ENCODE data around the gene MYLK2.

Gene MYLK2

DNA sequence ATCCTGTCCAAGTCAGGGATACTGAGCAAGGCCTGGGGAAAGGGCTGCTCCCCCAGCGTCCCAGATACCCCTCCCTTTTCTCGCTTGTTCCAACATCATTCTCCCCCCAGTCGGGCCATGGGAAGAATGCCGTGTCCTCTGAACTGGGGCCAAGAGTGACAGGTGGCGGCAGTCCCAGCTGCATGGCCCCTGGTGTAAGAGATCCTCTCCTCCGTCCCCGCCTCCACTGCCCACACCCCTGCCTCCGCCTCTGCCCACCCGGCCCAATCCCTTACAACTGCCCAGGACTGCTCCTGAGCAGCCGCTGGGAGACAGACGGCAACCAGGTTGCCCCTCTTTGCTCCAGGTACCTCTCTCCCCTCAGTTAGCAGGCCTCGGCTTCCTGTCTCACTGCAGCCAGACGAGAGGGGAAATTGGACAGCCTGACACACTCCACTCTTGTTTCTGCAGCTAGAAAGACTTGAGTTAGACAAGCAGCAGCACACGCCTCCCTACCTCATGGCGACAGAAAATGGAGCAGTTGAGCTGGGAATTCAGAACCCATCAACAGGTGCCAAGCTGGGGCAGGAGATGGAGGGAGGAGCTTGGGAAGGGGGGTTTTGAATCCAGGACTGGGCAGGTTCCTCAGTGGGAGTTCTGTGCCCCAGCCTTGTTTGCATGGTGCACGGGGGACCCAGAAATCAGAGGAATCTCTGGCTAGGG, at the start of gene MYLK2:
TSS of gene MYLK2 (plus strand) at position 274 of the 702 bp plus-strand sequence. CDS start at position 499, 225 bp downstream.
- Histone ChIP-seq H3K9me3 (ENCODE audit: low read length) (no peaks in the 10 kb centered on the region), H3K4me1 (ENCODE audit: insufficient read depth, low read length) (peaks cover 13% of the 10 kb centered on the region), H3K4me3 (ENCODE audit: low read depth in 1 of 2, low read length in 2 of 2) (no peak within 1 kb of the TSS), H3K27me3 (ENCODE audit: control insufficient read depth in 1 of 2, insufficient read depth in 2 of 2, low read length in 2 of 2) (peaks cover 0 to 7% of the 10 kb centered on the region in 2 donors), H3K9ac (ENCODE audit: low read length) (no peak within 1 kb of the TSS), H3K36me3 (ENCODE audit: insufficient read depth, low read length) (no peaks in the 10 kb centered on the region), H3K27ac (ENCODE audit: low read depth, low read length) (no peak within 1 kb of the TSS)

DNA sequence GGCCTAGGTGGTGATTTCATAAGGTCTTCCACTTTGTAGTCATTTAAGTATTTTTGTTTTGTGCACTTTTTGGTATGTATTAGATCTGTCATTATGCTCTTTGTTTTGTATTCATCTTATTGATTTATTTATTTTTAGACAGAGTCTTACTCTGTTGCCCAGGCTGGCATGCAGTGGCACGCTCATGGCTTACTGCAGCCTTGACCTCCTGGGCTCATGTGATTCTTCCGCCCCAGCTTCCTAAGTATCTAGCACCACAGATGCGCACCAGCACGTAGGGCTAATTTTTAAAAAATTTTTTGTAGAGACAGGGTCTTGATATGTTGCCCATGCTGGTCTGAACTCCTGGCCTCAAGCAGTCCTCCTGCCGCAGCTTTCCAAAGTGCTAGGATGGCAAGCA, 49.5 kb upstream of the MYLK2 start:
- Histone ChIP-seq H3K4me1 (ENCODE audit: insufficient read depth, low read length) (no peaks in the 10 kb centered on the region), H3K36me3 (ENCODE audit: insufficient read depth, low read length) (no peaks in the 10 kb centered on the region), H3K9ac (ENCODE audit: low read length) (no peak overlapping the region), H3K27ac (ENCODE audit: low read depth, low read length) (no peak overlapping the region), H3K4me3 (ENCODE audit: low read depth in 1 of 2, low read length in 2 of 2) (no peak overlapping the region), H3K9me3 (ENCODE audit: low read length) (no peaks in the 10 kb centered on the region), H3K27me3 (ENCODE audit: control insufficient read depth in 1 of 2, insufficient read depth in 2 of 2, low read length in 2 of 2) (no peaks in the 10 kb centered on the region)

DNA sequence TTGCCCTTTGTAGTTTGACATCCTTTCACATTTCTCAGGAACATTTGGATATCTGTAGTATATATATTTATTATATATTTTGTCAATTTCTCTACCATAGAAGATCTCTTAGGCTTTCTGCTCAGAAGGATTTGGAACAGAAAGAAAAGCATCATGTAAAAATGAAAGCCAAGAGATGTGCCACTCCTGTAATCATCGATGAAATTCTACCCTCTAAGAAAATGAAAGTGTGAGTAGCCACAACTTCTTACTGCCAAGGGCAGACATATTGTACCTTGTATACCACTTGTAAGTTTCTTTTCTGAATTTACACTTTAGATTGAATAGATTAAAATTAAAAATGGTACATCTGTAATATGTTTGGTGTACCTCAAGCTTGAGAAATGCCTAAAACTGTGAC, 48.9 kb upstream of the MYLK2 start:
- Histone ChIP-seq H3K4me1 (ENCODE audit: insufficient read depth, low read length) (no peaks in the 10 kb centered on the region), H3K9me3 (ENCODE audit: low read length) (no peaks in the 10 kb centered on the region), H3K27me3 (ENCODE audit: control insufficient read depth in 1 of 2, insufficient read depth in 2 of 2, low read length in 2 of 2) (no peaks in the 10 kb centered on the region), H3K36me3 (ENCODE audit: insufficient read depth, low read length) (no peaks in the 10 kb centered on the region), H3K27ac (ENCODE audit: low read depth, low read length) (no peak overlapping the region), H3K9ac (ENCODE audit: low read length) (no peak overlapping the region), H3K4me3 (ENCODE audit: low read depth in 1 of 2, low read length in 2 of 2) (no peak overlapping the region)

DNA sequence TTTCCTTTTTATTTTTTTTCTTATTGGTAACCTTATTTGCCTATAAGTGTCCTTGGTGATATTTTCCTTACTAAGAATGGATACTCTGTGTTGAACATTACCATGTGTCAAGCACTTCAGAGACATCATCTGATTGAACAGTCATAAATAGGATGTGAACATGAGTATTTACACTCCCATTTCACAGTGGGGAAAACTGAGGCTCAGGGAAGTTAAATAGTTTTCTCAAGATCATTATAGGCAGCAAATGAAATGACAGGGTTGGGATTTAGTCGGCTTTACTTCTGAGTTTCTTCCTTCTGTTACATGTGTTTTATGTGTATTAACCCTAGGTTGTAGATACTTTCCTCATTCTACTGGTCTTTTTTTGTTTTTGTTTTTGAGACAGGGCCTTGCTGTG, 44.7 kb upstream of the MYLK2 start:
- no peaks in the 10 kb centered on the region for H3K4me1 ChIP-seq (ENCODE audit: insufficient read depth, low read length)
- H3K27me3 ChIP-seq (ENCODE audit: control insufficient read depth in 1 of 2, insufficient read depth in 2 of 2, low read length in 2 of 2), result no peaks in the 10 kb centered on the region
- H3K36me3 ChIP-seq (ENCODE audit: insufficient read depth, low read length), result no peaks in the 10 kb centered on the region
- no peak overlapping the region for H3K9ac ChIP-seq (ENCODE audit: low read length)
- no peaks in the 10 kb centered on the region for H3K9me3 ChIP-seq (ENCODE audit: low read length)
- H3K27ac ChIP-seq (ENCODE audit: low read depth, low read length), result no peak overlapping the region
- no peak overlapping the region for H3K4me3 ChIP-seq (ENCODE audit: low read depth in 1 of 2, low read length in 2 of 2)

DNA sequence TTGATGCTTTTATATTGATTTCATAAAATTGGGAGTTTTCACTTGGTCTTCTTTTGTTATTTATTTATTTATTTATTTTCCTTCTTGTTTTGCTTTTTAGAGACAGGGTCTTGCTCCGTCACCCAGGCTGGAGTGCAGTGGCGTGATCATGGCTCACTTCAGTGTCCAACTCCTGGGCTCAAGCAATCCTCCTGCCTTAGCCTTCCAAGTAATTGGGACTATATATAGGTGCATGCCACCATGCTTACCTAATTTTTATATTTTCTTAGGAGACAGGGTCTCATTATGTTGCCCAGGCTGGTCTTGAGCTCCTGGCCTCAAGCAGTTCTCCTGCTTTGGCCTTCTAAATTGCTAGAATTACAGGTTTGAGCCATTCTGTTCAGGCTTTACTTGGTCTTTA, 38.3 kb upstream of the MYLK2 start:
- no peaks in the 10 kb centered on the region for H3K4me1 ChIP-seq (ENCODE audit: insufficient read depth, low read length)
- H3K36me3 ChIP-seq (ENCODE audit: insufficient read depth, low read length), result no peaks in the 10 kb centered on the region
- no peaks in the 10 kb centered on the region for H3K9me3 ChIP-seq (ENCODE audit: low read length)
- no peak overlapping the region for H3K9ac ChIP-seq (ENCODE audit: low read length)
- no peak overlapping the region for H3K4me3 ChIP-seq (ENCODE audit: low read depth in 1 of 2, low read length in 2 of 2)
- H3K27ac ChIP-seq (ENCODE audit: low read depth, low read length), result no peak overlapping the region
- H3K27me3 ChIP-seq (ENCODE audit: control insufficient read depth in 1 of 2, insufficient read depth in 2 of 2, low read length in 2 of 2), result no peaks in the 10 kb centered on the region

DNA sequence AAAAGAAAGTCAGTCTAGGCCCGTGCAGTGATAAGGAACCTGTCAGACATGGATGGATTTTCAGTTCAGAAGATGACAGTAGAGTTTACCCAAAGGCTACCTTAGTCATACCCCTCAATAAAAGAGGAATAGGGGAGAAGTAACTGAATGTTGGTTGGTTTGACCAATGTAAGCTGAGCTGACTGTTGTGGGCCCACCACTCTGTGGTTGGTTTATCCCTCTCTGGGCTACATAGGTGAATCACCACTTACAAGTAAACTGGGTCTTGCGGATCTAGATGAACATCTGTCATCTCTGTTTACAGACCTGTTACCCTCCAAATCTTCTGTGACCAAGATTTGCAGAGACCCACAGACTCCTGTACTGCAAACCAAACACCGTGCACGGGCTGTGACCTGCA, 37.2 kb upstream of the MYLK2 start:
- Histone ChIP-seq H3K27ac (ENCODE audit: low read depth, low read length) (no peak overlapping the region), H3K27me3 (ENCODE audit: control insufficient read depth in 1 of 2, insufficient read depth in 2 of 2, low read length in 2 of 2) (no peaks in the 10 kb centered on the region), H3K36me3 (ENCODE audit: insufficient read depth, low read length) (no peaks in the 10 kb centered on the region), H3K9me3 (ENCODE audit: low read length) (no peaks in the 10 kb centered on the region), H3K4me1 (ENCODE audit: insufficient read depth, low read length) (no peaks in the 10 kb centered on the region), H3K9ac (ENCODE audit: low read length) (no peak overlapping the region), H3K4me3 (ENCODE audit: low read depth in 1 of 2, low read length in 2 of 2) (no peak overlapping the region)

DNA sequence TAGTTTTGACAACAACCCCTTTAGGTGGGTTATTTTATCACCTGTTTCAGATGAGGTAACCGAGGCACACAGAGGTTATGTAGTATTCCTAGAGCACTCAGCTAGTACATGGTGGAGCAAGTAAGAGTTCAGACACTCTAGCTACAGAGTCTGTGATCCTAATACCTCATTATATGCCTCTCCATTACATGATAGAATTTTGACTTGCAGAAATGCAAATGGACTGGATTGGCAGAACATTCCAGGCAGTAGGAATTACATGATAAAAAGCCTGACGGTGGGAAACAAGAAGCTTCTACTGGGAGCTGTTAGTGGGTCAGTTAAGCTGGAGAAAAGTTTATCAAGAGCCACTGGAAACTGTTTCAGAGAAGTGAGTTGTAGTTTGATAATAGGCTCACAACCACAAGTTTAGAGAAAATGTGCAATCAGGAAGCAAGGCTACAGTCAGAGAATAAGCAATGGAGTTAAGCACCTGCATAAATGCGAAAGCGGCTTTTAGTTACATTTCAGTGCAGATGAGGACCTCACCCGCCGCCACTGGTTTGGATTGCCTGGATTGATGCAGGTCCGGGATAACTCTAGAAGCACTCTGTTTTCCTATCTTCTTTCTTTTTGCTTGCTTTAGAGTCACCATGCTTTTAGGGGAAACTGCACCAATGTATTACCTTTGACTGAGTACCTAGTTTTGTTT, 34.7 kb upstream of the MYLK2 start:
- Histone ChIP-seq H3K27me3 (ENCODE audit: control insufficient read depth in 1 of 2, insufficient read depth in 2 of 2, low read length in 2 of 2) (no peaks in the 10 kb centered on the region), H3K9ac (ENCODE audit: low read length) (no peak overlapping the region), H3K27ac (ENCODE audit: low read depth, low read length) (no peak overlapping the region), H3K9me3 (ENCODE audit: low read length) (no peaks in the 10 kb centered on the region), H3K4me3 (ENCODE audit: low read depth in 1 of 2, low read length in 2 of 2) (no peak overlapping the region), H3K36me3 (ENCODE audit: insufficient read depth, low read length) (no peaks in the 10 kb centered on the region), H3K4me1 (ENCODE audit: insufficient read depth, low read length) (no peaks in the 10 kb centered on the region)

DNA sequence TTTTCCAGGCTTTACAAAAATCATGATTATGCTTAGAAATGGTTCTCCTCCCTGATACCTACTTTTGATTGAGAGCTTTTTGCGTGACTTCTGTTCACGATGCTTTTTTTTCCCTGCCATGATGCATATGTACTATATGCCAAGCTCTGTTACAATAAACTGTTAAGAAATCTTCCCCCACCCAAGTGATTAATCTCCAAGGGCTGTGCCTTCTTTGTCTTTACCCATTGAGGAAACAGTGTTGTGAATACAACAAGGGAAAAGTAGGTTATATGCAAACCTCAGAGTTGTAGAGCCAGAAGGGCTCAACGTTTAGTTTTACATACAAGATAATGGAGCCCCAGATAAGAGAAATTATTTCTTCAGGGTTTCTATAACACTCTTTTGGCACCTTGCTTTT, 34.1 kb upstream of the MYLK2 start:
- Histone ChIP-seq H3K9me3 (ENCODE audit: low read length) (no peaks in the 10 kb centered on the region), H3K4me3 (ENCODE audit: low read depth in 1 of 2, low read length in 2 of 2) (no peak overlapping the region), H3K4me1 (ENCODE audit: insufficient read depth, low read length) (no peaks in the 10 kb centered on the region), H3K27me3 (ENCODE audit: control insufficient read depth in 1 of 2, insufficient read depth in 2 of 2, low read length in 2 of 2) (no peaks in the 10 kb centered on the region), H3K36me3 (ENCODE audit: insufficient read depth, low read length) (no peaks in the 10 kb centered on the region), H3K27ac (ENCODE audit: low read depth, low read length) (no peak overlapping the region), H3K9ac (ENCODE audit: low read length) (no peak overlapping the region)

DNA sequence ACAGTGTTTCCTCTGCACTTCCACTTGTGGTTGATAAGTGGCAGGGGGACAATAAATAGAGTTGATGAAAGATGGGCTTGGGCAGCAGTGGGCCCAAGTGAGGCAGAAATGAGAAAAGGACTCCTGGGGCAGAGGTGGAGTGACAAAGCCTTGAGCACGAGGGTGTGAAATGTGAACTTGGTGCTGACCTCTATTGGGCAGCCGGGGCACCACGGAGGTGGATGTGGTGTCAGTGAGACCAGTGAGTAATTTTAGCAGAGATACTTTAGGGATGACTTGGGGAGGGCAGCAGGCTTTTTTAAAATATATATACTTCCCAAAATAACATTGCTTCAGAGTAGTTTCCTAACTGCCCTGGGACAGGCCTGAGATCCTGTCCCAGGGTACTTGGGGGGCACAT, 30.6 kb upstream of the MYLK2 start:
- Histone ChIP-seq H3K36me3 (ENCODE audit: insufficient read depth, low read length) (no peaks in the 10 kb centered on the region), H3K4me1 (ENCODE audit: insufficient read depth, low read length) (no peaks in the 10 kb centered on the region), H3K9ac (ENCODE audit: low read length) (no peak overlapping the region), H3K27ac (ENCODE audit: low read depth, low read length) (no peak overlapping the region), H3K27me3 (ENCODE audit: control insufficient read depth in 1 of 2, insufficient read depth in 2 of 2, low read length in 2 of 2) (no peaks in the 10 kb centered on the region), H3K4me3 (ENCODE audit: low read depth in 1 of 2, low read length in 2 of 2) (no peak overlapping the region), H3K9me3 (ENCODE audit: low read length) (no peaks in the 10 kb centered on the region)

DNA sequence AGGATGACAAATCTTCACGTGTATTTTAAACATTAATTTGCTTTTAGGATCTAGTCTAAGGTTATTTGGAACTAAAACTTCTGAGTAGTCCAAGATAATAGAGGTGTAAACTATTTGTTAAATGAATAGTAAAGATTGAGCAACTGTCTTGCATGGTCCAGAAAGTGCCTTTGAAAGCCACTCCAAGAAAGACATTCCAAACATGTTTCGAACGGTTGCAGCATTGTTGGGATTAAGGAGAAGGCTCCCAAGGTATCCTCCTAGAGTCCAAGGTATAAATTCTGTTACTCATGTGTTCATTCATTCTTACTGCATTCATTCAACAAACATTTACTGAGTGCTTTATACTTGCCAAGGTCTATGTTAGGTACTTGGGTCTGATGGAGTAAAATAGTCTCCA, 28.8 kb upstream of the MYLK2 start:
- Histone ChIP-seq H3K9ac (ENCODE audit: low read length) (no peak overlapping the region), H3K4me3 (ENCODE audit: low read depth in 1 of 2, low read length in 2 of 2) (no peak overlapping the region), H3K9me3 (ENCODE audit: low read length) (no peaks in the 10 kb centered on the region), H3K4me1 (ENCODE audit: insufficient read depth, low read length) (no peaks in the 10 kb centered on the region), H3K27me3 (ENCODE audit: control insufficient read depth in 1 of 2, insufficient read depth in 2 of 2, low read length in 2 of 2) (no peaks in the 10 kb centered on the region), H3K36me3 (ENCODE audit: insufficient read depth, low read length) (no peaks in the 10 kb centered on the region), H3K27ac (ENCODE audit: low read depth, low read length) (no peak overlapping the region)

DNA sequence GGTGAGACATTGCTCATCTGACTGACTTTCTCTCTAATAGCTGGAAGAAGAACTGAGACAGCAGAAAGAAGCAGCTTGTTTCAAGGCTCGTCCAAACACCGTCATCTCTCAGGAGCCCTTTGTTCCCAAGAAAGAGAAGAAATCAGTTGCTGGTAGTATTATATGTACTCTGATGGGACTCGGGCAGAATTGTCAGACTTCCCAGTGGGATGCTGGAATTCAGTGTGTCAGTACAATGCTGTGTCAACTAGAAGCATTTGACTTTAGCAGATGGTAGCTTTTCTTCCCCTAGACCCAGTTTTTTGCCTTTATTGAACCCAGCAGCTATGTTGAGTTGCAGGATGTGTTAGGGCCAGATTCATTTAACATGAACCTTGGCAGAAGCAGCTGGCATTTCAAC, 21.8 kb upstream of the MYLK2 start:
- Histone ChIP-seq H3K4me3 (ENCODE audit: low read depth in 1 of 2, low read length in 2 of 2) (no peak overlapping the region), H3K27me3 (ENCODE audit: control insufficient read depth in 1 of 2, insufficient read depth in 2 of 2, low read length in 2 of 2) (no peaks in the 10 kb centered on the region), H3K27ac (ENCODE audit: low read depth, low read length) (no peak overlapping the region), H3K9me3 (ENCODE audit: low read length) (no peaks in the 10 kb centered on the region), H3K9ac (ENCODE audit: low read length) (no peak overlapping the region), H3K4me1 (ENCODE audit: insufficient read depth, low read length) (no peaks in the 10 kb centered on the region), H3K36me3 (ENCODE audit: insufficient read depth, low read length) (no peaks in the 10 kb centered on the region)

DNA sequence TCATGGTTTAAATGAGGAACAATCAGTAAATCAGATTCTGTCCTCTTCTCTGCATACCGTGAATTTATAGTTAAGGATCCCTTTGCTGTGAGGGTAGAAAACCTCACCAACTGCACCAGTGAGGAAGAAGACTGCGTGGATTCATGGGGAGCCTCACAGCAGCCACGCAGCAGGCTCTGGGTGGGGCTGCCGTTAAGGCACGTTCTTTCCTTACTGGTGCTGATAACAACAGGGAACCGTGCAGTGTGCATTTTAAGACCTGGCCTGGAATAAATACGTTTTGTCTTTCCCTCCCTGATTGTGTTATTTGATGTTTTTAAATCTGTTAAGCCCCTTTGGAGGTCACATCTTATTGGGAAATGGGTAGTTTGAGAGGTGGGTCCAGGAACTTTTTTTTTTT, 17.6 kb upstream of the MYLK2 start:
- H3K9ac ChIP-seq (ENCODE audit: low read length), result no peak overlapping the region
- H3K4me1 ChIP-seq (ENCODE audit: insufficient read depth, low read length), result no peaks in the 10 kb centered on the region
- no peaks in the 10 kb centered on the region for H3K27me3 ChIP-seq (ENCODE audit: control insufficient read depth in 1 of 2, insufficient read depth in 2 of 2, low read length in 2 of 2)
- no peaks in the 10 kb centered on the region for H3K9me3 ChIP-seq (ENCODE audit: low read length)
- H3K4me3 ChIP-seq (ENCODE audit: low read depth in 1 of 2, low read length in 2 of 2), result no peak overlapping the region
- no peak overlapping the region for H3K27ac ChIP-seq (ENCODE audit: low read depth, low read length)
- H3K36me3 ChIP-seq (ENCODE audit: insufficient read depth, low read length), result no peaks in the 10 kb centered on the region

All from muscle layer of colon (tissue), 2 donors.